B cell (primary cell): ENCODE data around the gene BLOC1S1. TPM values are rescaled to one million over a fixed set of nuclear protein-coding genes. Genes with fewer than 3 reads are reported as not detected.
A peak's percentile ranks its signal among the peaks of the same experiment; 100 is the strongest.

Experiments used
- ATAC-seq: fragments of 200-7000 bp; cut with Tn5 transposase; one replicate; pipeline ENCODE4 v1.10.0; 2021; ENCODE audit warnings: low read depth, mild to moderate bottlenecking, moderate number of reproducible peaks, moderate library complexity
- CTCF ChIA-PET: fragments of 350-600 bp; sonication (Branson Sonifier 250); formaldehyde crosslinking; loops from one replicate; lab custom pipeline; 2021; ENCODE audit warnings: antibody characterized with exemption, inconsistent platforms; lab: Charles Lee
- POLR2A ChIA-PET: fragments of 350-600 bp; sonication (Branson Sonifier 250); formaldehyde crosslinking; loops from one replicate; lab custom pipeline; 2021; ENCODE audit warnings: antibody characterized with exemption; lab: Charles Lee
- DNase-seq: peaks from one replicate; pipeline ENCODE4 v3.0.0; 2013
- H2AFZ ChIP-seq: 2 replicates; pipeline ENCODE4 v1.6.1; 2012; ENCODE audit warnings: mild to moderate bottlenecking, low read depth, low read length; ENCODE audit not compliant: insufficient read depth, poor library complexity, severe bottlenecking
- H3K27ac ChIP-seq, 2 donors: 1 replicate in 1 of 2; 2 replicates in 1 of 2; pipeline ENCODE4 v1.5.1; 2012 to 2013; ENCODE audit warnings: low read length in 2 of 2, mild to moderate bottlenecking in 2 of 2, moderate library complexity in 1 of 2
- H3K27me3 ChIP-seq, 4 experiments: fragments of 200-600 bp in 1 of 4; sonication (generic) in 1 of 4; replicated peaks in 1 of 4; 1 replicate in 2 of 4; 2 replicates in 2 of 4; pipeline versions ENCODE4 v1.6.1 to v1.7.0; 2013 to 2016; ENCODE audit warnings: low read length in 3 of 4, mild to moderate bottlenecking in 2 of 4, mixed read lengths in 1 of 4, moderate library complexity in 1 of 4; ENCODE audit not compliant: insufficient read depth in 4 of 4, control insufficient read depth in 3 of 4; ENCODE audit errors: control extremely low read depth in 1 of 4
- H3K36me3 ChIP-seq, 2 experiments: replicated peaks in 1 of 2; 1 replicate in 1 of 2; 2 replicates in 1 of 2; pipeline versions ENCODE4 v1.6.1 to v1.7.1; 2013; ENCODE audit warnings: low read length in 1 of 2; ENCODE audit not compliant: insufficient read depth in 2 of 2, control insufficient read depth in 1 of 2; ENCODE audit errors: control extremely low read depth in 1 of 2, extremely low read depth in 1 of 2
- H3K4me1 ChIP-seq, 2 donors: fragments of 200-600 bp in 1 of 2; sonication (generic) in 1 of 2; 1 replicate in 1 of 2; 2 replicates in 1 of 2; pipeline versions ENCODE4 v1.5.1 to v1.6.1; 2013 to 2017; ENCODE audit warnings: low read length in 2 of 2; ENCODE audit not compliant: control insufficient read depth in 2 of 2, insufficient read depth in 2 of 2
- H3K4me2 ChIP-seq: replicated peaks from 2 replicates; pipeline ENCODE3; 2012; ENCODE audit warnings: mild to moderate bottlenecking, low read depth, low read length; ENCODE audit not compliant: poor library complexity, severe bottlenecking
- H3K4me3 ChIP-seq, 5 experiments: fragments of 200-600 bp in 1 of 5; sonication (generic) in 1 of 5; 1 replicate in 3 of 5; 2 replicates in 2 of 5; pipeline versions ENCODE4 v1.5.1 to v1.7.0; 2011 to 2016; ENCODE audit warnings: low read length in 4 of 5, mild to moderate bottlenecking in 4 of 5, low read depth in 2 of 5, control low read depth in 1 of 5, moderate library complexity in 1 of 5; ENCODE audit not compliant: insufficient read depth in 1 of 5; ENCODE audit errors: control extremely low read depth in 1 of 5, extremely low read depth in 1 of 5
- H3K79me2 ChIP-seq: fragments of 200-600 bp; sonication (generic); one replicate; pipeline ENCODE4 v1.6.0; 2016; ENCODE audit warnings: low read length; ENCODE audit not compliant: control insufficient read depth, insufficient read depth
- H3K9ac ChIP-seq: fragments of 200-600 bp; sonication (generic); 2 replicates; pipeline ENCODE4 v1.6.1; 2017; ENCODE audit warnings: mild to moderate bottlenecking, low read length, moderate library complexity
- H3K9me3 ChIP-seq, 3 donors: one replicate each; pipeline versions ENCODE4 v1.6.1 to v1.7.1; 2013; ENCODE audit warnings: low read length in 2 of 3; ENCODE audit not compliant: control insufficient read depth in 2 of 3, insufficient read depth in 1 of 3; ENCODE audit errors: control extremely low read depth in 1 of 3
- H4K20me1 ChIP-seq: 2 replicates; pipeline ENCODE4 v1.6.0; 2012; ENCODE audit warnings: mild to moderate bottlenecking, low read length; ENCODE audit not compliant: insufficient read depth, control insufficient read depth, poor library complexity, severe bottlenecking
- H3K27ac Mint-ChIP-seq: one replicate; pipeline ENCODE4 v1.8.0; 2021; ENCODE audit warnings: mixed read lengths
- H3K27me3 Mint-ChIP-seq: one replicate; pipeline ENCODE4 v1.8.0; 2021; ENCODE audit warnings: mixed read lengths
- H3K4me1 Mint-ChIP-seq: one replicate; pipeline ENCODE4 v1.8.0; 2021; ENCODE audit warnings: mixed read lengths
- H3K4me3 Mint-ChIP-seq: one replicate; pipeline ENCODE4 v1.8.0; 2021; ENCODE audit warnings: mixed read lengths
- H3K9me3 Mint-ChIP-seq: one replicate; pipeline ENCODE4 v1.8.0; 2022; ENCODE audit warnings: mixed read lengths; ENCODE audit not compliant: insufficient read depth
- CTCF ChIP-seq: fragments of 200-600 bp; IDR thresholded peaks from one replicate; pipeline ENCODE4 v1.8.0; 2022; ENCODE audit warnings: antibody characterized with exemption, mild to moderate bottlenecking
- EZH2 ChIP-seq: IDR thresholded peaks from 2 replicates; pipeline ENCODE4 v1.6.1; 2012; ENCODE audit warnings: borderline replicate concordance, low read depth, mild to moderate bottlenecking, moderate library complexity, low read length; ENCODE audit not compliant: insufficient read depth, poor library complexity, severe bottlenecking
- WGBS: methylation state at CpG from one replicate; pipeline ENCODE4 v1.1.5; 2013; ENCODE audit warnings: missing lambda C conversion rate; ENCODE audit not compliant: insufficient coverage; 5-methylcytosine and 5-hydroxymethylcytosine counted together
- intact Hi-C: fragments of 100-400 bp; cut with micrococcal nuclease; formaldehyde crosslinking; loops from one replicate; pipeline ENCODE4 v1.10.0; 2022
- polyA plus RNA-seq: library from polyadenylated mRNA; depleted of rRNA; stranded (reverse); fragments of >200 nt; gene quantifications from 2 replicates; pipeline ENCODE4 v1.2.3, GENCODE V29; 2012
- total RNA-seq, 2 donors: library from RNA; stranded (reverse); fragments of 120-200 nt in 1 of 2; gene quantifications; 1 replicate in 1 of 2; 2 replicates in 1 of 2; pipeline versions ENCODE4 v1.2.3 to v1.2.4, GENCODE V29; 2013 to 2022

BLOC1S1 gene
- total and polyA plus RNA-seq, 2 donors (not counting 1 experiment from before 2014, with no cell fraction given), result 71.1 to 229 TPM

GRCh38 chr12:55742719-55743405 lies 27.0 kb downstream of the BLOC1S1 start, which contains the start of gene GDF11:
TSS of gene GDF11 (plus strand) at chr12:55743122. CDS start at chr12:55743317, 195 bp downstream.
- POLR2A ChIA-PET, result interaction anchor here (0.5 to 1.3 kb wide), 3 partner anchors 52 to 93 kb away, joined by 3 read pairs; no protein-coding TSS in a partner anchor
- Histone ChIP-seq H2AFZ (peak within 1 kb of the TSS; percentile 90), H3K9ac (peak within 1 kb of the TSS; percentile 77), H3K4me2 (peak within 1 kb of the TSS; percentile 97), H3K36me3 (no peaks in the 10 kb centered on the region), H4K20me1 (no peaks in the 10 kb centered on the region), H3K27ac (peak within 1 kb of the TSS; percentile 0 to 47), H3K4me1 (peaks cover 24 to 37% of the 10 kb centered on the region in 2 donors), H3K4me3 (peak within 1 kb of the TSS; percentile 58 to 77 (median 69)), H3K27me3 (no peaks in the 10 kb centered on the region), H3K9me3 (no peaks in the 10 kb centered on the region), H3K79me2 (peaks cover 6% of the 10 kb centered on the region)
- ATAC-seq, result peak; percentile 47
- Mint-ChIP-seq H3K4me3 (peak within 1 kb of the TSS; percentile 97), H3K27ac (peak within 1 kb of the TSS; percentile 87), H3K4me1 (peaks cover 42% of the 10 kb centered on the region), H3K27me3 (no peaks in the 10 kb centered on the region), H3K9me3 (no peaks in the 10 kb centered on the region)
- intact Hi-C loops, result loop anchor here (5.0 kb wide), 1 partner anchor 724 kb away; the partner anchor contains the start of gene SPRYD4
- CTCF ChIA-PET, result interaction anchor here (0.7 to 2.0 kb wide), 6 partner anchors 11 to 336 kb away, joined by 3 to 6 read pairs (median 4); partner anchors contain the start of gene BLOC1S1
- TF ChIP-seq EZH2, result no peak
- TF ChIP-seq CTCF, result no peak
- peak; percentile 58 for DNase-seq
- WGBS, result under 1% methylated on average over 13 of the region's 53 CpGs
